H1 (cell line): ENCODE results near the gene SCYL1. TPM values are rescaled to one million over a fixed set of nuclear protein-coding genes. Genes with fewer than 3 reads are reported as not detected.

Experiments used
- PHF8 ChIP-seq: fragments of 200-600 bp; sonication (generic); conservative IDR thresholded peaks from 2 replicates; pipeline ENCODE4 v1.7.1; 2012; ENCODE audit warnings: low read depth, mild to moderate bottlenecking, inconsistent platforms, low read length, moderate library complexity
- POLR2A ChIP-seq, 2 experiments: IDR thresholded peaks; 1 replicate in 1 of 2; 2 replicates in 1 of 2; pipeline ENCODE4 v1.6.1; 2011; ENCODE audit warnings: low read depth in 2 of 2, low read length in 2 of 2, mild to moderate bottlenecking in 2 of 2; ENCODE audit errors: control extremely low read depth in 1 of 2
- POLR2AphosphoS5 ChIP-seq: IDR thresholded peaks from 2 replicates; pipeline ENCODE4 v1.6.1; 2011; ENCODE audit warnings: low read depth, low read length
- SAP30 ChIP-seq: fragments of 300-600 bp; sonication (generic); IDR thresholded peaks from 2 replicates; pipeline ENCODE4 v1.7.1; 2012; ENCODE audit warnings: low read length, moderate library complexity, mild to moderate bottlenecking, inconsistent platforms; ENCODE audit not compliant: insufficient read depth, insufficient replicate concordance
- SP1 ChIP-seq: IDR thresholded peaks from 2 replicates; pipeline ENCODE4 v1.6.1; 2011; ENCODE audit warnings: low read depth, low read length
- TAF7 ChIP-seq: optimal IDR thresholded peaks from 2 replicates; pipeline ENCODE3; 2011; ENCODE audit warnings: low read depth, mild to moderate bottlenecking, inconsistent platforms, low read length, moderate library complexity, borderline replicate concordance
- TCF12 ChIP-seq: IDR thresholded peaks from 2 replicates; pipeline ENCODE4 v1.6.1; 2011; ENCODE audit warnings: low read depth, mild to moderate bottlenecking, low read length
- TEAD4 ChIP-seq: IDR thresholded peaks from 2 replicates; pipeline ENCODE4 v1.6.1; 2012; ENCODE audit warnings: low read depth, low read length, inconsistent platforms, mixed read lengths
- polyA plus RNA-seq, 7 experiments: library from polyadenylated mRNA; depleted of rRNA in 3 of 7; stranded (reverse) in 5 of 7; unstranded in 2 of 7; fragments of >200 nt in 5 of 7; fragments of 200-250 nt in 2 of 7; gene quantifications; 1 replicate in 5 of 7; 2 replicates in 1 of 7; 4 replicates in 1 of 7; pipeline versions ENCODE4 v1.2.1 to v1.2.3, GENCODE V29; 2011 to 2013; ENCODE audit warnings: missing spikeins in 2 of 7, mixed read lengths in 2 of 7
- total RNA-seq: library from RNA; stranded (reverse); fragmentation: NEBNext Ultra II Directional; extraction: Animal tissue kit (Norgen Biotek cat#: 25700); gene quantifications from 2 replicates; pipeline ENCODE4 v1.2.1, GENCODE V29; 2021
- TF ChIP-seq, protein P1 (sequence below): IDR thresholded peaks from 2 replicates; pipeline ENCODE4 v1.6.1; 2012; ENCODE audit warnings: low read length, inconsistent platforms

The SCYL1 gene
- total and polyA plus RNA-seq, 2 of the 8 experiments (the other 6 are each of a cell fraction or from before 2014, with no cell fraction given) = 59.8 to 77.7 TPM

DNA sequence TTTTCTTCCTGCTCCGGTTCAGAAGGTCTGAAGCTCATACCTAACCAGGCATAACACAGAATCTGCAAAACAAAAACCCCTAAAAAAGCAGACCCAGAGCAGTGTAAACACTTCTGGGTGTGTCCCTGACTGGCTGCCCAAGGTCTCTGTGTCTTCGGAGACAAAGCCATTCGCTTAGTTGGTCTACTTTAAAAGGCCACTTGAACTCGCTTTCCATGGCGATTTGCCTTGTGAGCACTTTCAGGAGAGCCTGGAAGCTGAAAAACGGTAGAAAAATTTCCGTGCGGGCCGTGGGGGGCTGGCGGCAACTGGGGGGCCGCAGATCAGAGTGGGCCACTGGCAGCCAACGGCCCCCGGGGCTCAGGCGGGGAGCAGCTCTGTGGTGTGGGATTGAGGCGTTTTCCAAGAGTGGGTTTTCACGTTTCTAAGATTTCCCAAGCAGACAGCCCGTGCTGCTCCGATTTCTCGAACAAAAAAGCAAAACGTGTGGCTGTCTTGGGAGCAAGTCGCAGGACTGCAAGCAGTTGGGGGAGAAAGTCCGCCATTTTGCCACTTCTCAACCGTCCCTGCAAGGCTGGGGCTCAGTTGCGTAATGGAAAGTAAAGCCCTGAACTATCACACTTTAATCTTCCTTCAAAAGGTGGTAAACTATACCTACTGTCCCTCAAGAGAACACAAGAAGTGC lies 26.7 kb upstream of the SCYL1 start (continued):
- TF ChIP-seq, protein P1, sequence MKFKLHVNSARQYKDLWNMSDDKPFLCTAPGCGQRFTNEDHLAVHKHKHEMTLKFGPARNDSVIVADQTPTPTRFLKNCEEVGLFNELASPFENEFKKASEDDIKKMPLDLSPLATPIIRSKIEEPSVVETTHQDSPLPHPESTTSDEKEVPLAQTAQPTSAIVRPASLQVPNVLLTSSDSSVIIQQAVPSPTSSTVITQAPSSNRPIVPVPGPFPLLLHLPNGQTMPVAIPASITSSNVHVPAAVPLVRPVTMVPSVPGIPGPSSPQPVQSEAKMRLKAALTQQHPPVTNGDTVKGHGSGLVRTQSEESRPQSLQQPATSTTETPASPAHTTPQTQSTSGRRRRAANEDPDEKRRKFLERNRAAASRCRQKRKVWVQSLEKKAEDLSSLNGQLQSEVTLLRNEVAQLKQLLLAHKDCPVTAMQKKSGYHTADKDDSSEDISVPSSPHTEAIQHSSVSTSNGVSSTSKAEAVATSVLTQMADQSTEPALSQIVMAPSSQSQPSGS = peak; percentile 15; the same call in 1 of the 2 replicates
- TF ChIP-seq TEAD4 (no peak), POLR2A (IDR thresholded peaks at IDR 0.05; ENCODE audit: control extremely low read depth in 1 of 2, low read depth in 2 of 2, low read length in 2 of 2) (peak in 1 of 2 experiments; percentile 68; a peak in 1 of 3 replicates), SAP30 (no peak), TCF12 (no peak), TAF7 (peak; percentile 46), PHF8 (peak; percentile 50; the same call in 1 of the 2 replicates), SP1 (no peak), POLR2AphosphoS5 (peak; percentile 56; the same call in 1 of the 2 replicates)
